UCSD-AML1 (cell line): ENCODE measurements around the gene LAT.
"Not testable (repeated sequence)": the region's sequence is repeated elsewhere in the genome, so short reads cannot be mapped to it uniquely, and the experiment has no call there.

ENCODE experiments used
- DNase-seq: peaks from one replicate; lab custom pipeline; 2025; ENCODE audit not compliant: unreplicated experiment; lab: John Stamatoyannopoulos, UW

The LAT gene

GRCh38 chr16:28984619-28985135 lies at the start of gene LAT:
Gene LAT (plus strand): TSS chr16:28985052. CDS start chr16:28985418, 366 bp downstream.
- DNase-seq = peak; percentile 87

DNA sequence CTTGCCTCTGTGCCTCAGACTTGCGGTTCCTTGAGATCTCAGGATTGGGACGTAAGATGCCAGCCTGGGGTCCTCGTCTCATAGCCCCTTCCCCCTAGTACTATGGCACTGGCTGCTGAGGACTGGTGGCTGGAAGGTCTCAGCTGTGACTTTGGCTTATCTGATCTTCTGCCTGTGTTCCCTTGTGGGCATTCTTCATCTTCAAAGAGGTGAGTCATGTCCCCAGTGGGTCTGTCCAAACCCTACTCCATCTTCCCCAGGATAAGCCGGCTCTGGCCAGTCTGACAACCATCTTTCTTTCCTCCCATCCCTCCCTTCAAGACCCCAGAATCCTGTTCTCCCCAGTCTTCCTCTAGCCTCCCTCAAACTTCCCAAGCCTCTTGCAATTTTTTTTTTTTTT lies 49.5 kb upstream of the LAT start:
- DNase-seq = no peak

DNA sequence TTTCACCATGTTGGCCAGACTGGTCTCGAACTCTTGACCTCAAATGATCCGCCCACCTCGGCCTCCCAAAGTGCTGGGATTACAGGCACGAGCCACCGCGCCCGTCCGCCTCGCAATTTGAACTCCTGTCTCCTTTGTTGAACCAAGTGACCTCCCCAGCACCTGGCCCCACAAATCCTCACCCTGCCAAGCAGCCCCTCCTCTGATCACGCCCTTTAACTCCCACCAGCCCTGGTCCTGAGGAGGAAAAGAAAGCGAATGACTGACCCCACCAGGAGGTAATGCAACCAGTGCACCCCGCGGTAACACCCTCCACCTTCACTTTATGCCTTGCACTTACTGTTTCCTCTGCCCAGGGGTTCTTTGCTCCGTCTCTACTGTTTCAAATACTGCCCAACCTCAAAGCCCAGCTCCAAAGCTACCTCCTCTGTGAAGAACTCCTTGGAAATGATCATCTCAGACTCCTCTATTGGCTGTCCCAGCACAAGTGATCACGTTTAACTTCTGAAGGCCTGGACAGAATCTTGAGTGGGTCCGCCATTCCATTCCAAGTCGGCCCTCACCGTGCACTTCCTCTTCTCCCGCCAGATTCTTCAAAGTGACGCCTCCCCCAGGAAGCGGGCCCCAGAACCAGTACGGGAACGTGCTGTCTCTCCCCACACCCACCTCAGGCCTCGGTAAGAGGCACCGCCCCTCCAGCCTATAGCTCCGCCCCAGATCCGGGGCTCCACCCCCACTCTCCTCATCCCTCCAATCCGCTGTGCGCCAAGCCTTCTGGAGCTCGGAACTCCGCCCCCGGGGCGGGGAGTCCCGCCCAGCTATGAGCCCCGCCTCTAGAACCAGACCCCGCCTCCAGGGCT lies 48.7 kb upstream of the LAT start:
- DNase-seq = peak; percentile 93

DNA sequence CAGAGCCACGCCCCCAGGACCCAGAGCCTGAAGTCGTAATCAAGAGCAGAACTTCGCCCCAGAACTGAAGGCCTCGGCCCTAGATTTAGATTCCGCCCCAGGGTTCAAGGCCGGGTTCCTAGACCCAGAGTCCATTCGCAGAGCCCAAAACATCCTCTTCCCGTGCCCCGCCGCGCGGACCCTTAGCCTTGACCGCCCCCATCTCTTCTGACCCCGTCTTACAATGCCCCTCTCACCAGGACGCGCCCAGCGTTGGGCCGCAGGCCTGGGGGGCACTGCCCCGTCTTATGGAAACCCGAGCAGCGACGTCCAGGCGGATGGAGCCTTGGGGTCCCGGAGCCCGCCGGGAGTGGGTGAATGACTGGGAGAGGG lies 48.1 kb upstream of the LAT start:
- no peak for DNase-seq

DNA sequence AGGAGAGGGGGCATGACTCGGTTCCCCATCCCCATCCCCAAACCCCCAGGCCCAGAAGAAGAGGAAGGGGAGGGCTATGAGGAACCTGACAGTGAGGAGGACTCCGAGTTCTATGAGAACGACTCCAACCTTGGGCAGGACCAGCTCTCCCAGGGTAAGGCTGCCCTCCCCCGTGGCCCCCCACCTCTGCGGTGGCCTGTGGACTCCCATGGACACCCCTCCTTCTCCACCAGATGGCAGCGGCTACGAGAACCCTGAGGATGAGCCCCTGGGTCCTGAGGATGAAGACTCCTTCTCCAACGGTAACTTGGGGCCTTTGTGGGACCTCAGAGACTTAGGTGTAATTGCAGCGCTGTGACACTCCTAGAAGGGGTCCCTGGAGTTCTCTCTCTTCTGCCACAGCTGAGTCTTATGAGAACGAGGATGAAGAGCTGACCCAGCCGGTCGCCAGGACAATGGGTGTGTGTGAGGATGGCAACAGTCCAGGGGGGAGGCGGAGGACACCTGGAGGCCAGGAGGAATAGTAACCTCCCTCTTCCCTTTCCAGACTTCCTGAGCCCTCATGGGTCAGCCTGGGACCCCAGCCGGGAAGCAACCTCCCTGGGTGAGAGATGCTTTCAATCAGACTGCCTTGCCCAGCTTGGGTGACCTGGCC lies 47.5 kb upstream of the LAT start:
- DNase-seq = no peak

DNA sequence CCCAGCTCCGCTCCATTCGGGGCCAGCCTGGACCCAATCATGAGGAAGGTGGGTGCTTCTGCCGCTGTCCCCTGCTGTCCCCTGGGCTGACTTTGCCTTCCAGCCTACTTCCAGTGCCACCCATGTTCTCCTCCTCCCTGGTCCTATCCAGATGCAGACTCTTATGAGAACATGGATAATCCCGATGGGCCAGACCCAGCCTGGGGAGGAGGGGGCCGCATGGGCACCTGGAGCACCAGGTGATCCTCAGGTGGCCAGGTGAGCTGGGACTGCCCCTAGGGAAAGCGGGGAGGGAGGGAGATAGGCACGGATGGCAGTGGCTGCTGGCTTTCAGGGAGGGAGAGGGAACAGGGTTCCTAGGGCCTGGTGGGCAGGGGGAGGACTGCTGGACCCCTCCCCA lies 46.1 kb upstream of the LAT start:
- DNase-seq = no peak

DNA sequence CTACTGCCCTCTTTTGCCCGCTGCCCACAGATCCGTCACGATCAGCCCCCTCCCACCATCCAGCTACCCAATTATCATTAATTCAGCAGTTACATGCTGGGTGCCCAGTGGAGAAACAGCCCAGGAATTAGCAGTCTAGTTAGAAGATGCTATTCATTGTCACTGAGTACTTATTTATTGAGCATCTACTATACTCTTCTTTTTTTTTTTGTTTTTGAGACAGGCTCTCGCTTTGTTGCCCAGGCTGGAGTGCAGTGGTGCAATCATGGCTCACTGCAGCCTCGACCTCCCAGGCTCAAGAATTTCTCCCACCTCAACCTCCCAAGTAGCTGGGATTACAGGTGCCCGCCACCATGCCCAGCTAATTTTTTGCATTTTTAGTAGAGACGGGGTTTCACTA lies 45.0 kb upstream of the LAT start:
- not testable (repeated sequence) for DNase-seq

GRCh38 chr16:28943281-28943680 lies 41.6 kb upstream of the LAT start:
- no peak for DNase-seq

DNA sequence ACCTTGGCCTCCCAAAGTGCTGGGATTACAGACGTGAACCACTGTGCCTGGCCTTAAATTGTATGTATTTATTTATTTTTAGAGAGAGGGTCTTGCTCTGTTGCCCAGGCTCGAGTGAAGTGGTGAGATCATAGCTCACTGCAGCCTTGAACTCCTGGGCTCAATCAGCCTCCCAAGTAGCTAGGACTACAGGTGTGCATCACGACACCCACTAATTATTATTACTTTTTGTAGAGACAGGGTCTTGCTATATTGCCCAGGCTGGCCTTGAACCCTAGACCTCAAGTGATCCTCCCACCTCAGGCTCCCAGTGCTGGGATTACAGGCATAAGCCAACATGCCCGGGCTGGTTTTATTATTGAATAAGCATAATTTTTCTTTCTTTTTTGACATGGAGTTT lies 38.2 kb upstream of the LAT start:
- DNase-seq = no peak

- peak; percentile 99 for DNase-seq
Measured at GRCh38 chr16:28950648-28951409, 34.0 kb upstream of the LAT start, which contains the start of gene NFATC2IP. Gene NFATC2IP (plus strand): TSS chr16:28950937. CDS start chr16:28951012, 75 bp downstream.

- DNase-seq = no peak
Measured at GRCh38 chr16:28951410-28951943, 33.4 kb upstream of the LAT start.

DNA sequence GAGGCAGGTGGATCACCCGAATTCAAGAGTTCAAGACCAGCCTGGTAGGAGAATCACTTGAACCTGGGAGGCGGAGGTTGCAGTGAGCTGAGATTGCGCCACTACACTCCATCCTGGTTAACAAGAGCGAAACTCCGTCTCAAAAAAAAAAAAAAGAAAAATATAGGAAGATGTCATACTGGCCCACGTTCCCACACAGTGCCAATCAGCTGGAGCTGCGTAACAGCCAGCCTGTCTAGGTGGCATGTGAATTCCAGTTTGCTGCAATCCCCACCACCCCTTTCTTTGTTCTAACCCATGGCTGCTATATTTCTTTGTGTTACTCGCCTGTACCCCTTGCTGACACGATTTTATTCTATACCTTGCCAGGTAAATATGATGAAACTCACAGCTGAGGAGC lies 26.6 kb upstream of the LAT start:
- no peak for DNase-seq

- DNase-seq = no peak
Measured at GRCh38 chr16:28958836-28959235, 26.0 kb upstream of the LAT start.

DNA sequence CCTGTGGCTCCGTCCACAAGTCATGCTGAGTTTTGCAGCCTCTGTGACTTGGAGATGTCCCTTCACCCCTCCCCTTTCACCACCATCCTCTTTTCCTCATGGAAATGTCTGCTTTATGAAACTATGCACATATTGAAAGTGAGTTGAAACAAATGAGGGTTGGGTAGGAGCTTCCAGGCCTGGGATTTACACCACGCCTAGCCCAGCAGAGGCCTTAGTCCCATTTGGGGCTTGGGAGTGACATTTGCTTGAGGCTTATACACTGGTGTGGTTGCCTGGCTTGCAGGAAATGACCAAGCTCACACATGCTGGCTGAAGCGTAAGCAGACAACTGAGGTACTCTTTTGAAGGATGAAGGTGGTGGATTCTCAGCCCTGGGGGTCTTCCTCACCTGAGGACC lies 20.8 kb upstream of the LAT start:
- no peak for DNase-seq

- DNase-seq = no peak
Measured at GRCh38 chr16:28964496-28964895, 20.4 kb upstream of the LAT start.

DNA sequence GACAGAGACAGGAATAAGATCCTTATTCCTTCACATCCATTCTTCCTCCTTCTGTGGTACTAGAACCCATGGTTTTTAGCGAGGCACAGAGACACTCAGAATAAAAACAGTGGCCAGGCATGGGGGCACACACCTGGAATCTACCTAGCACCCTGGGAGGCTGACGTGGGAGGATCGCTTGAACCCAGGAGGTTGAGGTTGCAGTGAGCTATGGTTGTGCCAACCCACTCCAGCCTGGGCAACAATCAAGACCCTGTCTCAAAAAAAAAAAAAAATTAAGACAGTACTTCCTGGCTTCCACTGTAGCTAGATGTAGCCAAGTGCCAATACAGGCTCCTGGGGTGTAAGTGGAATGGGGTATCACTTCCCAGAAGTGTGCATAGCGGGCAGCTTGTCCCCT lies 17.7 kb upstream of the LAT start:
- no peak for DNase-seq

DNA sequence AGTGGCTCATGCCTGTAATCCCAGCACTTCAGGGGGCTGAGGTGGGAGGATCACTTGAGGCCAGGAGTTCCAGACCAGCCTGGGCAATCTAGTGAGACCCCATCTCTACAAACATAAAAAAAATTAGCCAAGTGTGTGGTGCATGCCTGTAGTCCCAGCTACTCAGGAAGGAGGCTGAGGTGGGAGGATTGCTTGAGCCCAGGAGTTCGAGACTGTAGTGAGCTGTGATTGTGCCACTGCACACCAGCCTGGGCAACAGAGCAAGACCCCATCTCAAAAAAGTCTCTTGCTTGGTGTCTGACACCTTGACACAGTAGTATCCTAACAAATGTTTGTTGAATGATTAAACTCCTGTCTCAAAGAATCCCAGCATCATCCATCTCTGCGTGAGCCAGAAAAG lies 15.2 kb upstream of the LAT start:
- DNase-seq = not testable (repeated sequence)

- peak; percentile 62 for DNase-seq
Measured at GRCh38 chr16:28974007-28974436, 10.8 kb upstream of the LAT start.

DNA sequence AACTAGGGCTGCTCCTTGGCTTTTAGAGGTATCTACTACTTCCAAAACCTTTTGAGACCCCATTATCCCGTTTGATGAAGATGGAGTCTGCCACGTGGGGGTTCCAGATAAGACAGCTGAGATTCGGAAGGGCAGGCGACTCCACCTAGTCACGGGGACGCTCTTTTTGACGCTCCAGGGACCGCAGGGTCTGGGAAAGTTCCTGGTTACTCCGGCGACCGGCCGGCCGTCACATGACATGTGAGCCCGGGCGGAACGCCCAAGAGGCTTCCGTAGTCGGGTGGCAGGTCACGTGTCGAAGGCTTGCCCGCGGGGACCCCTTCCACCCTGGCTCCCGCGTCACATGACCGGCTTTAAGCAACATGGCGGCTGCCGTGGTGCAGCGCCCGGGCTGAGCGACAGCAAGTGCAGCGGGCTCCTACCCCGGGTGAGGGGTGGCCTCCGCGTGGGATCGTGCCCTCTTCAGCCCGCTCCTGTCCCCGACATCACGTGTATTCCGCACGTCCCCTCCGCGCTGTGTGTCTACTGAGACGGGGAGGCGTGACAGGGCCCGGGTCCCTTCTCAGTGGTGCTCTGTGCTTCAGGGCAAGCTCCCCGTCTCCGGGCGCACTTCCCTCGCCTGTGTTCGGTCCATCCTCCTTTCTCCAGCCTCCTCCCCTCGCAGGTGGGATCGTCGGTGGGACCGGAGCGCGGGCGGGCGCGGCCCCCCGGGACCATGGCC lies 10.3 kb upstream of the LAT start, which contains the start of gene SPNS1:
Gene SPNS1 (plus strand): TSS at position 342 of the 721 bp plus-strand sequence. CDS start 374 bp downstream, at position 716.
- DNase-seq = peak; percentile 93

GRCh38 chr16:28975158-28975599 lies 9.7 kb upstream of the LAT start:
- DNase-seq = no peak
